OCI-LY1 (cell line): ENCODE data around the gene CACNG4.

Experiments
- H2AFZ ChIP-seq: fragments of 200-600 bp; sonication (generic), shearing (Covaris generic); 2 replicates; pipeline ENCODE4 v1.6.0; 2014; ENCODE audit warnings: antibody characterized with exemption, mild to moderate bottlenecking, low read length
- H3F3A ChIP-seq: fragments of 200-600 bp; sonication (generic), shearing (Covaris generic); 2 replicates; pipeline ENCODE4 v1.6.0; 2014; ENCODE audit warnings: mild to moderate bottlenecking, antibody characterized with exemption, low read length, moderate library complexity; ENCODE audit not compliant: insufficient read depth
- H3K27ac ChIP-seq: fragments of 200-600 bp; sonication (generic); 2 replicates; pipeline ENCODE4 v1.5.1; 2014; ENCODE audit warnings: low read length, mixed run types, mild to moderate bottlenecking, low read depth; ENCODE audit not compliant: poor library complexity, severe bottlenecking
- H3K27me3 ChIP-seq: fragments of 200-600 bp; sonication (generic); 2 replicates; pipeline ENCODE4 v1.6.0; 2014; ENCODE audit warnings: antibody characterized with exemption, mild to moderate bottlenecking, low read length, moderate library complexity; ENCODE audit not compliant: insufficient read depth
- H3K36me3 ChIP-seq: fragments of 200-600 bp; sonication (generic); 2 replicates; pipeline ENCODE4 v1.6.1; 2014; ENCODE audit warnings: mild to moderate bottlenecking, antibody characterized with exemption, low read length, moderate library complexity, mixed read lengths; ENCODE audit not compliant: insufficient read depth
- H3K4me1 ChIP-seq: fragments of 200-600 bp; sonication (generic); 2 replicates; pipeline ENCODE4 v1.5.1; 2014; ENCODE audit warnings: mild to moderate bottlenecking, low read length, moderate library complexity; ENCODE audit not compliant: insufficient read depth, severe bottlenecking
- H3K4me2 ChIP-seq: fragments of 200-600 bp; sonication (generic), shearing (Covaris generic); 2 replicates; pipeline ENCODE4 v1.6.1; 2014; ENCODE audit warnings: low read length
- H3K4me3 ChIP-seq: fragments of 200-600 bp; sonication (generic); 2 replicates; pipeline ENCODE4 v1.5.1; 2014; ENCODE audit warnings: low read length, low read depth, mild to moderate bottlenecking, mixed read lengths; ENCODE audit not compliant: poor library complexity, severe bottlenecking
- H3K79me2 ChIP-seq: fragments of 200-600 bp; shearing (Covaris generic); 2 replicates; pipeline ENCODE4 v1.6.1; 2016; ENCODE audit warnings: mixed run types, low read length, mixed read lengths; ENCODE audit not compliant: insufficient read depth
- H3K9ac ChIP-seq: fragments of 200-600 bp; sonication (generic), shearing (Covaris generic); 2 replicates; pipeline ENCODE4 v1.6.1; 2014; ENCODE audit warnings: mild to moderate bottlenecking, low read length, mixed read lengths
- H3K9me2 ChIP-seq: fragments of 200-600 bp; sonication (generic), shearing (Covaris generic); 2 replicates; pipeline ENCODE4 v1.6.1; 2014; ENCODE audit warnings: low read depth, mild to moderate bottlenecking, low read length, mixed read lengths
- H3K9me3 ChIP-seq: fragments of 200-600 bp; shearing (Covaris generic); 2 replicates; pipeline ENCODE4 v1.6.1; 2014; ENCODE audit warnings: low read length, mixed read lengths
- H4K20me1 ChIP-seq: fragments of 200-600 bp; sonication (generic), shearing (Covaris generic); 2 replicates; pipeline ENCODE4 v1.6.0; 2016; ENCODE audit warnings: mild to moderate bottlenecking, low read length; ENCODE audit not compliant: insufficient read depth
- CTCF ChIP-seq: fragments of 200-600 bp; sonication (generic), shearing (Covaris generic); IDR thresholded peaks from 2 replicates; pipeline ENCODE4 v1.5.1; 2017; ENCODE audit warnings: mild to moderate bottlenecking, antibody characterized with exemption, low read length, moderate library complexity, mixed read lengths
- EZH2 ChIP-seq: fragments of 200-600 bp; sonication (generic), shearing (Covaris generic); IDR thresholded peaks from 2 replicates; pipeline ENCODE4 v1.8.0; 2017; ENCODE audit warnings: borderline replicate concordance, mixed run types, mild to moderate bottlenecking, antibody characterized with exemption, low read length, moderate library complexity, mixed read lengths

CACNG4 gene

GRCh38 chr17:67079491-67079890, 115.0 kb downstream of the CACNG4 start:
- no peak overlapping the region for H2AFZ ChIP-seq
- no peak overlapping the region for H3K4me2 ChIP-seq
- no peaks in the 10 kb centered on the region for H3K79me2 ChIP-seq
- no peak overlapping the region for H3K27ac ChIP-seq
- no peaks in the 10 kb centered on the region for H3K9me2 ChIP-seq
- H3K9me3 ChIP-seq = no peaks in the 10 kb centered on the region
- no peaks in the 10 kb centered on the region for H3F3A ChIP-seq
- no peak overlapping the region for H3K4me3 ChIP-seq
- H3K4me1 ChIP-seq = no peaks in the 10 kb centered on the region
- no peaks in the 10 kb centered on the region for H3K27me3 ChIP-seq
- no peaks in the 10 kb centered on the region for H4K20me1 ChIP-seq
- no peak overlapping the region for H3K9ac ChIP-seq
- H3K36me3 ChIP-seq = peaks cover 36% of the 10 kb centered on the region; the same call in 1 of the 2 replicates
- TF ChIP-seq CTCF (no peak), EZH2 (no peak)

GRCh38 chr17:67080804-67081203, 116.3 kb downstream of the CACNG4 start:
- H3K4me3 ChIP-seq = no peak overlapping the region
- H3K9me2 ChIP-seq = no peaks in the 10 kb centered on the region
- H3K4me1 ChIP-seq = no peaks in the 10 kb centered on the region
- TF ChIP-seq EZH2 (no peak), CTCF (no peak)
- no peak overlapping the region for H3K27ac ChIP-seq
- peaks cover 44% of the 10 kb centered on the region for H3K36me3 ChIP-seq
- H3K27me3 ChIP-seq = no peaks in the 10 kb centered on the region
- H3K9me3 ChIP-seq = no peaks in the 10 kb centered on the region
- no peak overlapping the region for H2AFZ ChIP-seq
- no peaks in the 10 kb centered on the region for H3K79me2 ChIP-seq
- no peaks in the 10 kb centered on the region for H3F3A ChIP-seq
- H3K4me2 ChIP-seq = no peak overlapping the region
- no peak overlapping the region for H3K9ac ChIP-seq
- H4K20me1 ChIP-seq = no peaks in the 10 kb centered on the region

GRCh38 chr17:67082107-67082506, 117.6 kb downstream of the CACNG4 start:
- Histone ChIP-seq H3K4me1 (no peaks in the 10 kb centered on the region), H3K27ac (no peak overlapping the region), H3K9me2 (no peaks in the 10 kb centered on the region), H4K20me1 (no peaks in the 10 kb centered on the region), H3K4me3 (no peak overlapping the region), H3K27me3 (no peaks in the 10 kb centered on the region), H3K4me2 (no peak overlapping the region), H3K36me3 (peaks cover 50% of the 10 kb centered on the region), H3F3A (no peaks in the 10 kb centered on the region), H3K9ac (no peak overlapping the region), H3K9me3 (no peaks in the 10 kb centered on the region), H2AFZ (no peak overlapping the region), H3K79me2 (no peaks in the 10 kb centered on the region)
- no peak for TF ChIP-seq EZH2
- no peak; the same call in 1 of the 2 replicates for TF ChIP-seq CTCF
